Suprapubic skin (tissue), 4 donors: ENCODE results near the gene SIK2.

Source experiments
- CTCF ChIP-seq, 2 donors: fragments of 200-600 bp in 1 of 2; fragments of 450-650 bp in 1 of 2; sonication (generic) in 1 of 2; IDR thresholded peaks; one replicate each; pipeline ENCODE4 v1.5.1; 2016 to 2019; ENCODE audit warnings: antibody characterized with exemption in 2 of 2, mild to moderate bottlenecking in 1 of 2, moderate library complexity in 1 of 2
- EP300 ChIP-seq: sonication (generic); formaldehyde crosslinking; IDR thresholded peaks from one replicate; pipeline ENCODE4 v1.6.1; 2017; ENCODE audit warnings: antibody characterized with exemption
- POLR2A ChIP-seq, 2 donors: fragments of 450-650 bp; IDR thresholded peaks; one replicate each; pipeline ENCODE4 v1.6.1; 2017; ENCODE audit warnings: antibody characterized with exemption in 2 of 2, mild to moderate bottlenecking in 2 of 2, moderate library complexity in 2 of 2
- POLR2AphosphoS5 ChIP-seq, 3 donors: sonication (generic); formaldehyde crosslinking; IDR thresholded peaks; one replicate each; pipeline ENCODE4 v1.6.1; 2017; ENCODE audit warnings: antibody characterized with exemption in 3 of 3

- no peak for TF ChIP-seq CTCF (IDR thresholded peaks at IDR 0.05)
- no peak for TF ChIP-seq POLR2A (IDR thresholded peaks at IDR 0.05)
- no peak for TF ChIP-seq EP300
- no peak for TF ChIP-seq POLR2AphosphoS5 (IDR thresholded peaks at IDR 0.05)
Observed at GRCh38 chr11:111729071-111729830, 127.0 kb downstream of the SIK2 start.
